Upper lobe of right lung (tissue), 1 donor: ENCODE data around the gene RBFOX1. TPM values are rescaled to one million over a fixed set of nuclear protein-coding genes. Genes with fewer than 3 reads are reported as not detected.

ENCODE experiments used
- ATAC-seq: fragments of 200-7000 bp; cut with Tn5 transposase; one replicate; pipeline ENCODE4 v1.9.1; 2020; ENCODE audit warnings: mild to moderate bottlenecking, moderate library complexity
- DNase-seq: peaks from one replicate; pipeline ENCODE4 v3.0.0-alpha.2; 2020
- H3K27ac ChIP-seq: fragments of 200-600 bp; one replicate; pipeline ENCODE4 v1.8.0; 2022
- H3K27me3 ChIP-seq: fragments of 200-600 bp; one replicate; pipeline ENCODE4 v1.8.0; 2022; ENCODE audit warnings: mild to moderate bottlenecking
- H3K36me3 ChIP-seq: fragments of 200-600 bp; one replicate; pipeline ENCODE4 v1.8.0; 2022
- H3K4me1 ChIP-seq: fragments of 200-600 bp; one replicate; pipeline ENCODE4 v1.8.0; 2022
- H3K4me3 ChIP-seq: fragments of 200-600 bp; one replicate; pipeline ENCODE4 v1.8.0; 2022; ENCODE audit warnings: mild to moderate bottlenecking
- H3K9me3 ChIP-seq: fragments of 200-600 bp; one replicate; pipeline ENCODE4 v1.8.0; 2022
- intact Hi-C: fragments of 100-400 bp; cut with DNase I; formaldehyde crosslinking; loops from one replicate; pipeline ENCODE4 v1.11.0; 2022
- total RNA-seq: library from RNA; stranded (reverse); fragmentation: NEBNext Ultra II Directional; extraction: Animal tissue kit (Norgen Biotek cat#: 25700); gene quantifications from one replicate; pipeline ENCODE4 v1.2.1, GENCODE V29; 2021
- TF ChIP-seq, protein P1 (sequence below): fragments of 200-600 bp; IDR thresholded peaks from one replicate; pipeline ENCODE4 v1.8.0; 2022; ENCODE audit warnings: antibody characterized with exemption
- donor health status: DM: no; HTN: yes; CAD: no; lungs with severe emphysema.

The RBFOX1 gene
- total RNA-seq, 1 donor from 2014 or later, result not detected

DNA sequence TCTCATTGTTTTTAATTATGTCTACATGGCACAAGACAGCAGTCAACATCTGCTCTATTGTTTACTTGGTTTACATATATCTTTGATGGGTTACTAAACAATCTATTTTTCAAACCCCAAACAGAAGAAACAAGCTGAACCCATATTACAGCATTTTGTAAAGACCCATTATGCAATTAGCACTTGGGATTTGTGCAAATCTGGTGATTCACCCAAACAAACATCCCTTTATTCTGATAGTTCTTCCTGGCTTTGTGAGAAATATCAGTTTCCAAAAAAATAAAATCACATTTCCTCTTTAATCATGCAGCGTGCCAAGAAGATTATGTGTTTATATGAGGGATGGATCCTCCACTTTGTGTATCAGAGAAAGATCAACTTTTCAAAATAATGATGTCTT lies 16.8 kb upstream of the RBFOX1 start:
- no peaks in the 10 kb centered on the region for H3K4me1 ChIP-seq
- H3K27me3 ChIP-seq, result no peaks in the 10 kb centered on the region
- intact Hi-C loops, result no loop called here
- DNase-seq (no peak), ATAC-seq (no peak)
- TF ChIP-seq, protein P1, sequence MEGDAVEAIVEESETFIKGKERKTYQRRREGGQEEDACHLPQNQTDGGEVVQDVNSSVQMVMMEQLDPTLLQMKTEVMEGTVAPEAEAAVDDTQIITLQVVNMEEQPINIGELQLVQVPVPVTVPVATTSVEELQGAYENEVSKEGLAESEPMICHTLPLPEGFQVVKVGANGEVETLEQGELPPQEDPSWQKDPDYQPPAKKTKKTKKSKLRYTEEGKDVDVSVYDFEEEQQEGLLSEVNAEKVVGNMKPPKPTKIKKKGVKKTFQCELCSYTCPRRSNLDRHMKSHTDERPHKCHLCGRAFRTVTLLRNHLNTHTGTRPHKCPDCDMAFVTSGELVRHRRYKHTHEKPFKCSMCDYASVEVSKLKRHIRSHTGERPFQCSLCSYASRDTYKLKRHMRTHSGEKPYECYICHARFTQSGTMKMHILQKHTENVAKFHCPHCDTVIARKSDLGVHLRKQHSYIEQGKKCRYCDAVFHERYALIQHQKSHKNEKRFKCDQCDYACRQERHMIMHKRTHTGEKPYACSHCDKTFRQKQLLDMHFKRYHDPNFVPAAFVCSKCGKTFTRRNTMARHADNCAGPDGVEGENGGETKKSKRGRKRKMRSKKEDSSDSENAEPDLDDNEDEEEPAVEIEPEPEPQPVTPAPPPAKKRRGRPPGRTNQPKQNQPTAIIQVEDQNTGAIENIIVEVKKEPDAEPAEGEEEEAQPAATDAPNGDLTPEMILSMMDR, result no peak
- H3K4me3 ChIP-seq, result no peak overlapping the region
- no peak overlapping the region for H3K27ac ChIP-seq
- no peaks in the 10 kb centered on the region for H3K9me3 ChIP-seq
- no peaks in the 10 kb centered on the region for H3K36me3 ChIP-seq

GRCh38 chr16:7316281-7316888 lies 16.3 kb upstream of the RBFOX1 start:
- no peak overlapping the region for H3K4me3 ChIP-seq
- intact Hi-C loops, result no loop called here
- H3K4me1 ChIP-seq, result no peaks in the 10 kb centered on the region
- DNase-seq, result no peak
- no peaks in the 10 kb centered on the region for H3K27me3 ChIP-seq
- no peaks in the 10 kb centered on the region for H3K9me3 ChIP-seq
- H3K27ac ChIP-seq, result no peak overlapping the region
- H3K36me3 ChIP-seq, result no peaks in the 10 kb centered on the region
- TF ChIP-seq, protein P1, result no peak
- ATAC-seq, result no peak

DNA sequence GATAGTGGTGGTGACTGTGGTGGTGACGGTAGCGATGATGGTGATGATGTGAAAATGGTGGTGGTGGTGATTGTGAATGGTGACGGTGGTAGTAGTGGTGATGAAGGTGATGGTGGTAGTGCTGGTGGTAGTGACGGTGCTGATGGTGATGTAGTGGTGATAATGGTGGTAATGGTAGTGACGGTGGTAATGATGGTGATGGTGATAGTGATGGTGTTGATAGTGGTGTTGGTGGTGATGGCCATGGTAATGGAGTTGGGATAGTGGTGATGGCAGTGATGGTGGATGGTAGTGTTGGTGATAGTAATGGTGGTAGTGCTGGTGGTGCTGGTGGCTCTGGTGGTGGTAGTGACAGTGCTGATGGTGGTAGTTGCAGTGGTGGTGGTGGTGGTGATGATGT lies 14.7 kb upstream of the RBFOX1 start:
- H3K4me3 ChIP-seq, result no peak overlapping the region
- H3K36me3 ChIP-seq, result no peaks in the 10 kb centered on the region
- H3K9me3 ChIP-seq, result no peaks in the 10 kb centered on the region
- intact Hi-C loops, result no loop called here
- no peaks in the 10 kb centered on the region for H3K4me1 ChIP-seq
- DNase-seq (no peak), ATAC-seq (no peak)
- H3K27ac ChIP-seq, result no peak overlapping the region
- TF ChIP-seq, protein P1, result no peak
- H3K27me3 ChIP-seq, result no peaks in the 10 kb centered on the region

DNA sequence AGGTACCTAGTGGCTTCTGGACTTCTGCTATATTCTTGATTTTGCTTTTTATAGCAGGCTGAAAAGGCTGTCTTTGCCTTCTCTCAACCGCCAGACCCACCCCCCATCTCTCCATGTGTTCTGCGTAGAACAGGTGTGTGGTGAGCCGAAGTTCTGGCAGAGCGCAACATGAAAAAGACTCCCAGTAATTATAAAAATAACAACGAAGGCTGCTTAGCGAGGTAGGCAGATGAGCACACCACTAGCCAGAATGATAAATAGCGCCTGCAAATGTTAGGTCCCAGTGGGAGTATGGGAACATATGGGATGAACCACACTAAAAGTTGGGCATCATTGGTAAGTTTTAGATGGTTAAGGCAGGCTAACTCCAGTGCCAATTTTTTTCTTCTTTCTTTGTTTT lies 14.0 kb upstream of the RBFOX1 start:
- H3K4me3 ChIP-seq, result no peak overlapping the region
- TF ChIP-seq, protein P1, result no peak
- ATAC-seq (no peak), DNase-seq (no peak)
- intact Hi-C loops, result no loop called here
- no peaks in the 10 kb centered on the region for H3K36me3 ChIP-seq
- no peaks in the 10 kb centered on the region for H3K4me1 ChIP-seq
- H3K27ac ChIP-seq, result no peak overlapping the region
- H3K9me3 ChIP-seq, result no peaks in the 10 kb centered on the region
- no peaks in the 10 kb centered on the region for H3K27me3 ChIP-seq

DNA sequence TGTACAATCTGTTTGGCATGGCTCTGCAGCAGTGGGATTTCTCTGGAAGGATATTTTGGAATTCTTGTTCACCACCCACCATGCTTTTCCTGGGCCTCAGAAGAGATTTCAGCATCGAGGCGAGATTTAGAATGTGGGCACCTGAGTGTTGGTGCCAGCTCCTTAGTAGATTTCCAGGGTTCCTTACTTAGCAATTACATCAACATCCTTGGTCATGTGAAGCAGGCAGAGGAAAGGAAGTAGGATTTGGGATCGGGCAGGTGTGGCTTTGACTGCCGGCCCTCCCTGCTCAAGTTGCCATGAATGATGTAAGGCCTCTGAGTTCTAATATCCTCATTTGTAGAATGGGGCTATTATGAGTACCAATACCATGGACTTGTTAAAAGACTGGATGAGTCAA lies 13.1 kb upstream of the RBFOX1 start:
- intact Hi-C loops, result no loop called here
- H3K9me3 ChIP-seq, result no peaks in the 10 kb centered on the region
- no peaks in the 10 kb centered on the region for H3K36me3 ChIP-seq
- H3K27me3 ChIP-seq, result no peaks in the 10 kb centered on the region
- ATAC-seq (no peak), DNase-seq (no peak)
- H3K27ac ChIP-seq, result no peak overlapping the region
- TF ChIP-seq, protein P1, result no peak
- no peaks in the 10 kb centered on the region for H3K4me1 ChIP-seq
- no peak overlapping the region for H3K4me3 ChIP-seq

- Histone ChIP-seq H3K27me3 (no peaks in the 10 kb centered on the region), H3K27ac (no peak overlapping the region), H3K36me3 (no peaks in the 10 kb centered on the region), H3K4me3 (no peak overlapping the region), H3K4me1 (no peaks in the 10 kb centered on the region), H3K9me3 (no peaks in the 10 kb centered on the region)
- intact Hi-C loops, result no loop called here
- ATAC-seq (no peak), DNase-seq (no peak)
- TF ChIP-seq, protein P1, result no peak
Measured at GRCh38 chr16:7321661-7322060, 11.0 kb upstream of the RBFOX1 start.
